Adrenal gland (tissue), 12 donors: ENCODE results near the gene STK24. TPM values are rescaled to one million over a fixed set of nuclear protein-coding genes. Genes with fewer than 3 reads are reported as not detected.

Experiments used
- DNase-seq, 7 donors: peaks; one replicate each; pipeline ENCODE4 v3.0.0-alpha.2; 2019 to 2020
- H3K27ac ChIP-seq, 5 donors: fragments of 200-600 bp; sonication (generic) in 4 of 5; 1 replicate in 3 of 5; 2 replicates in 2 of 5; pipeline versions ENCODE4 v1.5.1 to v1.8.0; 2016 to 2020; ENCODE audit warnings: mild to moderate bottlenecking in 1 of 5
- H3K27me3 ChIP-seq: fragments of 200-600 bp; 2 replicates; pipeline ENCODE4 v1.8.0; 2021
- H3K36me3 ChIP-seq, 2 donors: fragments of 200-600 bp; replicated peaks in 1 of 2; 1 replicate in 1 of 2; 2 replicates in 1 of 2; pipeline versions ENCODE4 v1.5.1 to v1.8.0; 2018 to 2022
- H3K4me1 ChIP-seq, 2 donors: fragments of 200-600 bp; replicated peaks in 1 of 2; 1 replicate in 1 of 2; 2 replicates in 1 of 2; pipeline versions ENCODE4 v1.5.1 to v1.8.0; 2018 to 2021
- H3K4me3 ChIP-seq, 4 donors: fragments of 200-600 bp; sonication (generic) in 3 of 4; one replicate each; pipeline ENCODE4 v1.5.1; 2016 to 2018
- H3K9me3 ChIP-seq, 3 donors: fragments of 200-600 bp; sonication (generic) in 1 of 3; replicated peaks in 1 of 3; 1 replicate in 2 of 3; 2 replicates in 1 of 3; pipeline versions ENCODE4 v1.5.1 to v1.8.0; 2016 to 2021
- POLR2A ChIP-seq, 2 donors: fragments of 450-650 bp; IDR thresholded peaks; one replicate each; pipeline ENCODE4 v1.6.1; 2017; ENCODE audit warnings: antibody characterized with exemption in 2 of 2, mild to moderate bottlenecking in 2 of 2, moderate library complexity in 1 of 2
- WGBS, 4 donors: extraction: QIAGEN DNeasy Blood & Tissue Kit in 2 of 4; methylation state at CpG; one replicate each; pipeline versions ENCODE4 v1.1.5 to v1.1.7; 2013 to 2017; 5-methylcytosine and 5-hydroxymethylcytosine counted together
- intact Hi-C, 2 donors: fragments of 100-400 bp; cut with DNase I; formaldehyde crosslinking; loops; one replicate each; pipeline versions ENCODE4 v1.14.1 to v1.15.0; 2022 to 2023
- polyA plus RNA-seq, 3 donors: library from polyadenylated mRNA; stranded (reverse); fragments of 200-250 nt in 2 of 3; fragments of 350-450 nt in 1 of 3; fragmentation: Illumina TruSeq in 1 of 3; extraction: RNeasy Lipid Tissue Mini Kit (QIAGEN cat#74804) in 1 of 3; gene quantifications; one replicate each; pipeline ENCODE4 v1.2.3, GENCODE V29; 2013 to 2014
- total RNA-seq, 9 donors: library from RNA; depleted of rRNA in 4 of 9; stranded (reverse); fragments of >200 nt in 4 of 9; fragments of 120-200 nt in 1 of 9; fragmentation: NEBNext Ultra II Directional in 1 of 9; extraction: Animal tissue kit (Norgen Biotek cat#: 25700) in 1 of 9; gene quantifications; one replicate each; pipeline versions ENCODE4 v1.1.0 to v1.2.4, GENCODE V29; 2013 to 2023
- TF ChIP-seq, protein P1 (sequence below), 6 experiments: fragments of 450-650 bp in 4 of 6; fragments of 200-600 bp in 2 of 6; sonication (generic) in 1 of 6; IDR thresholded peaks; 1 replicate in 5 of 6; 2 replicates in 1 of 6; pipeline versions ENCODE4 v1.5.1 to v1.8.0; 2016 to 2021; ENCODE audit warnings: antibody characterized with exemption in 6 of 6, mild to moderate bottlenecking in 2 of 6, moderate library complexity in 1 of 6
- donor health status: healthy with polysubstance abuse.
- donor health status: Bipolar disorder and iron deficiency.
- donor health status: DM: yes; HTN: yes; CAD: no.
- donor health status: DM: no; HTN: no; CAD: no.
- donor health status: DM: no; HTN: no; CAD: no.
- donor health status: DM: yes; HTN: yes; CAD: no.

STK24 gene
- total and polyA plus RNA-seq, 12 donors = 17.7 to 72.2 (median 56.0) TPM

DNA sequence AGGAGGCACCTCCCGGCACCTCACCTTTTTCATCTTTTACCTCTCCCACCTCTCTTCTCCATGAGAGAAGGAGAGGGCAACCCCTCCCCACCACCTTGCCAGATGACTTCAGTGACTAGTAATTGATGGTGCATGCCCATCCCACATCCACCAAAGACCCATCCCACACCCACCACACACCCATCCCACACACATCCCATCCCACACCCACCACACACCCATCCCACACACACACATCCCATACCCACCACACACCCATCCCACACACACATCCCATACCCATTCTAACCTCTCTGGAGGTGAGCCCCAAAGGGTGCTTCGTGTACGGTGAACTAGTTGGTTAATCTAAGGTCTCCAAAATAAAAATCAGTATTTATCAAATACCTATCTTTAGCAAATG is 44.7 kb downstream of the STK24 start:
- intact Hi-C loops = no loop called here
- Histone ChIP-seq H3K4me3 (no peak overlapping the region), H3K4me1 (peaks cover 0 to 16% of the 10 kb centered on the region in 2 donors), H3K27me3 (no peaks in the 10 kb centered on the region), H3K9me3 (no peaks in the 10 kb centered on the region), H3K36me3 (no peaks in the 10 kb centered on the region), H3K27ac (no peak overlapping the region)
- TF ChIP-seq POLR2A (IDR thresholded peaks at IDR 0.05) = no peak
- TF ChIP-seq, protein P1, sequence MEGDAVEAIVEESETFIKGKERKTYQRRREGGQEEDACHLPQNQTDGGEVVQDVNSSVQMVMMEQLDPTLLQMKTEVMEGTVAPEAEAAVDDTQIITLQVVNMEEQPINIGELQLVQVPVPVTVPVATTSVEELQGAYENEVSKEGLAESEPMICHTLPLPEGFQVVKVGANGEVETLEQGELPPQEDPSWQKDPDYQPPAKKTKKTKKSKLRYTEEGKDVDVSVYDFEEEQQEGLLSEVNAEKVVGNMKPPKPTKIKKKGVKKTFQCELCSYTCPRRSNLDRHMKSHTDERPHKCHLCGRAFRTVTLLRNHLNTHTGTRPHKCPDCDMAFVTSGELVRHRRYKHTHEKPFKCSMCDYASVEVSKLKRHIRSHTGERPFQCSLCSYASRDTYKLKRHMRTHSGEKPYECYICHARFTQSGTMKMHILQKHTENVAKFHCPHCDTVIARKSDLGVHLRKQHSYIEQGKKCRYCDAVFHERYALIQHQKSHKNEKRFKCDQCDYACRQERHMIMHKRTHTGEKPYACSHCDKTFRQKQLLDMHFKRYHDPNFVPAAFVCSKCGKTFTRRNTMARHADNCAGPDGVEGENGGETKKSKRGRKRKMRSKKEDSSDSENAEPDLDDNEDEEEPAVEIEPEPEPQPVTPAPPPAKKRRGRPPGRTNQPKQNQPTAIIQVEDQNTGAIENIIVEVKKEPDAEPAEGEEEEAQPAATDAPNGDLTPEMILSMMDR (IDR thresholded peaks at IDR 0.05) = no peak
- WGBS, 4 donors = 96 to 99% (median 97%) methylated on average over 3 of the region's 3 CpGs
- DNase-seq = no peak

- H3K4me1 ChIP-seq = peaks cover under 1 to 7% of the 10 kb centered on the region in 2 donors
These were observed 46.7 kb downstream of the STK24 start for GRCh38 chr13:98530217-98530616.

DNA sequence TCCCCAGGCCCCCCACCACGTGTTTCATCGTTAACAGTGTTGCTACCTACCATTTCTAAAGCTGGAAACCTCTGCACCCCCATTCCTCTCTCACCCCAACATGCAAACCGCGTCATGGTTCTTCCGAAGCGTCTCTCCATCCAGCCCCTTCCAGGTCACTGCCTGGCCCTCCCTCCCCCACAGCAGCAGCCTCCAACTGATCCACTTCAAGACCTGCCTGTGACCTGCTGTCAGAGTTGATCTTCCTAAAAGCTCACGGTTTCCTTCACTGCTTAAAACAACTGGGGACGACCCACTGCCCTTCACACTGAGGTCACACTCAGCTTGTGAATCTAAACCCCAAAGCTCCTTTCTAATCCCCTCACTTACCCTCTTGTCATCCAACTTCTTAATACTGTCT is 47.7 kb downstream of the STK24 start:
- 81 to 90% (median 88%) methylated on average over 8 of the region's 8 CpGs for WGBS, 4 donors
- intact Hi-C loops = loop anchor here in 1 of 2 donors (10.0 kb wide), 1 partner anchor 46 kb away; the partner anchor contains the start of gene STK24
- peaks cover 6 to 16% of the 10 kb centered on the region in 2 donors for H3K4me1 ChIP-seq

More at GRCh38 chr13:98530217-98530616, 46.7 kb downstream of the STK24 start:
- WGBS, 4 donors = 88 to 98% (median 93%) methylated on average over 7 of the region's 7 CpGs
- Histone ChIP-seq H3K9me3 (no peaks in the 10 kb centered on the region), H3K27ac (no peak overlapping the region), H3K27me3 (no peaks in the 10 kb centered on the region), H3K36me3 (no peaks in the 10 kb centered on the region), H3K4me3 (no peak overlapping the region)
- TF ChIP-seq, protein P1 (IDR thresholded peaks at IDR 0.05) = no peak
- no peak for TF ChIP-seq POLR2A (IDR thresholded peaks at IDR 0.05)
- DNase-seq = no peak
- intact Hi-C loops = no loop called here

GRCh38 chr13:98528663-98529064 is 48.2 kb downstream of the STK24 start:
- DNase-seq = peak; percentile 49 to 78 (median 70)
- TF ChIP-seq, protein P1 (IDR thresholded peaks at IDR 0.05) = no peak
- TF ChIP-seq POLR2A (IDR thresholded peaks at IDR 0.05) = no peak
- intact Hi-C loops = loop anchor here in 1 of 2 donors (10.0 kb wide), 1 partner anchor 46 kb away; the partner anchor contains the start of gene STK24
- H3K27me3 ChIP-seq = no peaks in the 10 kb centered on the region
- H3K36me3 ChIP-seq = no peaks in the 10 kb centered on the region
- H3K27ac ChIP-seq = peak overlapping the region in 2 of 5 donors; percentile 12 to 38
- no peaks in the 10 kb centered on the region for H3K9me3 ChIP-seq
- H3K4me1 ChIP-seq = peaks cover 6 to 17% of the 10 kb centered on the region in 2 donors
- H3K4me3 ChIP-seq = no peak overlapping the region
- 32 to 53% (median 42%) methylated on average over 5 to 8 of the region's 8 CpGs for WGBS, 4 donors

More for the DNA sequence above, 47.7 kb downstream of the STK24 start:
- Histone ChIP-seq H3K27ac (peak overlapping the region in 2 of 5 donors; percentile 12 to 38), H3K27me3 (no peaks in the 10 kb centered on the region), H3K9me3 (no peaks in the 10 kb centered on the region), H3K36me3 (no peaks in the 10 kb centered on the region), H3K4me3 (no peak overlapping the region)
- TF ChIP-seq POLR2A (IDR thresholded peaks at IDR 0.05) = no peak
- TF ChIP-seq, protein P1 (IDR thresholded peaks at IDR 0.05) = no peak
- peak in 1 of 7 donors; percentile 16 for DNase-seq
